ENCODE measurements around the gene NELFA.

The NELFA gene

GRCh38 chr4:1981251-1982058, 27.3 kb downstream of the NELFA start:
- DNase-seq: no peak

GRCh38 chr4:1980561-1981041, 28.2 kb downstream of the NELFA start:
- no peak for DNase-seq

- DNase-seq: no peak
Measured at GRCh38 chr4:1979477-1980196, 29.1 kb downstream of the NELFA start.

- DNase-seq: no peak
Measured at GRCh38 chr4:1978741-1979476, 29.9 kb downstream of the NELFA start.

GRCh38 chr4:1978226-1978625, 30.5 kb downstream of the NELFA start:
- DNase-seq: no peak

- DNase-seq: no peak
Measured at GRCh38 chr4:1976416-1977352, 32.1 kb downstream of the NELFA start.

GRCh38 chr4:1975880-1976279, 32.9 kb downstream of the NELFA start:
- DNase-seq: no peak

GRCh38 chr4:1975391-1975801, 33.4 kb downstream of the NELFA start:
- no peak for DNase-seq

- no peak for DNase-seq
Measured at GRCh38 chr4:1974840-1975239, 33.9 kb downstream of the NELFA start.

GRCh38 chr4:1973661-1974060, 35.1 kb downstream of the NELFA start:
- DNase-seq: no peak

GRCh38 chr4:1973218-1973617, 35.6 kb downstream of the NELFA start:
- DNase-seq: no peak

GRCh38 chr4:1972414-1972813, 36.4 kb downstream of the NELFA start:
- DNase-seq: no peak

GRCh38 chr4:1971456-1972200, 37.1 kb downstream of the NELFA start:
- no peak for DNase-seq

GRCh38 chr4:1970926-1971325, 37.8 kb downstream of the NELFA start:
- no peak for DNase-seq

- DNase-seq: no peak
Measured at GRCh38 chr4:1969928-1970723, 38.6 kb downstream of the NELFA start.

GRCh38 chr4:1968686-1969295, 40.0 kb downstream of the NELFA start:
- no peak for DNase-seq

- DNase-seq: no peak
Measured at GRCh38 chr4:1967512-1968149, 41.1 kb downstream of the NELFA start.

- DNase-seq: no peak
Measured at GRCh38 chr4:1964971-1965370, 43.8 kb downstream of the NELFA start.

GRCh38 chr4:1964443-1964842, 44.3 kb downstream of the NELFA start:
- DNase-seq: no peak

GRCh38 chr4:1962980-1963379, 45.8 kb downstream of the NELFA start:
- no peak for DNase-seq
